ENCODE results near the gene DSCAML1.

- TF ChIP-seq CTCF (IDR thresholded peaks at IDR 0.05; ENCODE audit: low read depth, low read length), result no peak
- no peak for TF ChIP-seq EZH2phosphoT487 (IDR thresholded peaks at IDR 0.05; ENCODE audit: low read depth)
These were observed 366.6 kb downstream of the DSCAML1 start for GRCh38 chr11:117430293-117430955.
